Osteocyte (in vitro differentiated cells): ENCODE data around the gene GSDMA. TPM values are rescaled to one million over a fixed set of nuclear protein-coding genes. Genes with fewer than 3 reads are reported as not detected.

Source experiments
- DNase-seq: peaks from one replicate; pipeline ENCODE4 v3.0.0; 2021; ENCODE audit warnings: mixed read lengths; ENCODE audit not compliant: unreplicated experiment; ENCODE audit errors: extremely low spot score
- H3K27ac Mint-ChIP-seq: one replicate; pipeline ENCODE4 v1.8.0; 2021; ENCODE audit warnings: mild to moderate bottlenecking, mixed read lengths; ENCODE audit not compliant: unreplicated experiment
- H3K27me3 Mint-ChIP-seq: one replicate; pipeline ENCODE4 v1.8.0; 2021; ENCODE audit warnings: mixed read lengths; ENCODE audit not compliant: unreplicated experiment
- H3K36me3 Mint-ChIP-seq: one replicate; pipeline ENCODE4 v1.8.0; 2021; ENCODE audit warnings: mixed read lengths; ENCODE audit not compliant: unreplicated experiment
- H3K4me1 Mint-ChIP-seq: one replicate; pipeline ENCODE4 v1.8.0; 2021; ENCODE audit warnings: mixed read lengths; ENCODE audit not compliant: unreplicated experiment
- H3K4me3 Mint-ChIP-seq: one replicate; pipeline ENCODE4 v1.8.0; 2021; ENCODE audit warnings: mild to moderate bottlenecking, moderate library complexity, mixed read lengths; ENCODE audit not compliant: unreplicated experiment
- H3K9me3 Mint-ChIP-seq: one replicate; pipeline ENCODE4 v1.8.0; 2021; ENCODE audit warnings: mixed read lengths; ENCODE audit not compliant: unreplicated experiment
- total RNA-seq: library from RNA; stranded (reverse); gene quantifications from 2 replicates; pipeline ENCODE4 v1.2.1, GENCODE V29; 2021
- TF ChIP-seq, protein P1 (sequence below): fragments of 200-600 bp; sonication (generic); IDR thresholded peaks from 2 replicates; pipeline ENCODE4 v1.5.0; 2021; ENCODE audit warnings: antibody characterized with exemption, mild to moderate bottlenecking, moderate library complexity

Gene GSDMA
- total RNA-seq, 1 donor from 2014 or later = not detected

DNA sequence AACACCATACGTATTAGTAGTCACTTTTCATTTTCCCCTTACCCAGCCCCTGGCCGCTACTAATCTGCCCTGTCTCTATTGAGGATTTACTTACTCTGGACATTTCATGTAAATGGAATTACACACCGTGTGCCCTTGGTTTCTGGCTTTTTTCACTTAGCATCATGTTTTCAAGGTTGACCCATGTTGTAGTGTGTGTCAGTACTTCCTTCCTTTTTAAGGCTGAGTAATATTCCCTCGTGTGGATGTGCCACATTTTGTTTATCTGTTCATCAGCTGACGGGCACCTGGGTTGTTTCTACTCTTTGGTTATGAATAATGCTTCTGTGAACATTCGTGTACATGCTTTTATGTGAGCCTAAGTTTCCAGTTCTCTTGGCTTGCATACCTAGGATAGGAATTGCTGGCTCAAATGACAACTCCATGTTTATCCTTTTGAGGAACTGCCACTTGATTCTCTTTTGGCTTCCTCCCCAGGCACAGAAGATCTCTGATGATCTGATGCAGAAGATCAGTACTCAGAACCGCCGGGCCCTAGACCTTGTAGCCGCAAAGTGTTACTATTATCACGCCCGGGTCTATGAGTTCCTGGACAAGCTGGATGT lies 25.5 kb downstream of the GSDMA start:
- TF ChIP-seq, protein P1, sequence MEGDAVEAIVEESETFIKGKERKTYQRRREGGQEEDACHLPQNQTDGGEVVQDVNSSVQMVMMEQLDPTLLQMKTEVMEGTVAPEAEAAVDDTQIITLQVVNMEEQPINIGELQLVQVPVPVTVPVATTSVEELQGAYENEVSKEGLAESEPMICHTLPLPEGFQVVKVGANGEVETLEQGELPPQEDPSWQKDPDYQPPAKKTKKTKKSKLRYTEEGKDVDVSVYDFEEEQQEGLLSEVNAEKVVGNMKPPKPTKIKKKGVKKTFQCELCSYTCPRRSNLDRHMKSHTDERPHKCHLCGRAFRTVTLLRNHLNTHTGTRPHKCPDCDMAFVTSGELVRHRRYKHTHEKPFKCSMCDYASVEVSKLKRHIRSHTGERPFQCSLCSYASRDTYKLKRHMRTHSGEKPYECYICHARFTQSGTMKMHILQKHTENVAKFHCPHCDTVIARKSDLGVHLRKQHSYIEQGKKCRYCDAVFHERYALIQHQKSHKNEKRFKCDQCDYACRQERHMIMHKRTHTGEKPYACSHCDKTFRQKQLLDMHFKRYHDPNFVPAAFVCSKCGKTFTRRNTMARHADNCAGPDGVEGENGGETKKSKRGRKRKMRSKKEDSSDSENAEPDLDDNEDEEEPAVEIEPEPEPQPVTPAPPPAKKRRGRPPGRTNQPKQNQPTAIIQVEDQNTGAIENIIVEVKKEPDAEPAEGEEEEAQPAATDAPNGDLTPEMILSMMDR = no peak
- Mint-ChIP-seq H3K4me1 (peaks cover 2% of the 10 kb centered on the region), H3K9me3 (no peaks in the 10 kb centered on the region), H3K4me3 (no peak overlapping the region), H3K27ac (no peak overlapping the region), H3K36me3 (peaks cover 60% of the 10 kb centered on the region), H3K27me3 (no peaks in the 10 kb centered on the region)
- no peak for DNase-seq

DNA sequence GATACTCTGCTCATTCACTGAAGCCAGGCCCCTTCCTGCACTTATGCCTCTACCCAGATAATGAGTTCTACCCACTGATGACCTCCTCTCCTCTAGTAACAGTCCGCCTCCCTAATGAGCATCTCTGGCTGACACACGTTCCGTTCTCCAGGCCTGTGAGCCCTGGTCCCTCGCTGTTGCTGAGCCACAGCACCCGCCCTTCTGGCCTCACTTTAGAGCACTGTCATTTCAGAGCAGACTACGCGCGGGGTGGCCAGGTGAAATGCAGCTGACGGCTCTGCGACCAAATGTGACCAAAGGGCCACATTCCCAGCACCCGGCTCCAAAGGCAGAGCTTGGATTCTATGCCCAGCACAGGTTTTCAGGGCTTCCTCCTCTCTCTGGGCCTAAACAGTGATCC lies 31.6 kb downstream of the GSDMA start:
- H3K27ac Mint-ChIP-seq = no peak overlapping the region
- H3K36me3 Mint-ChIP-seq = peaks cover 64% of the 10 kb centered on the region
- DNase-seq = no peak
- no peaks in the 10 kb centered on the region for H3K27me3 Mint-ChIP-seq
- TF ChIP-seq, protein P1 = no peak
- H3K9me3 Mint-ChIP-seq = no peaks in the 10 kb centered on the region
- no peaks in the 10 kb centered on the region for H3K4me1 Mint-ChIP-seq
- H3K4me3 Mint-ChIP-seq = no peak overlapping the region

DNA sequence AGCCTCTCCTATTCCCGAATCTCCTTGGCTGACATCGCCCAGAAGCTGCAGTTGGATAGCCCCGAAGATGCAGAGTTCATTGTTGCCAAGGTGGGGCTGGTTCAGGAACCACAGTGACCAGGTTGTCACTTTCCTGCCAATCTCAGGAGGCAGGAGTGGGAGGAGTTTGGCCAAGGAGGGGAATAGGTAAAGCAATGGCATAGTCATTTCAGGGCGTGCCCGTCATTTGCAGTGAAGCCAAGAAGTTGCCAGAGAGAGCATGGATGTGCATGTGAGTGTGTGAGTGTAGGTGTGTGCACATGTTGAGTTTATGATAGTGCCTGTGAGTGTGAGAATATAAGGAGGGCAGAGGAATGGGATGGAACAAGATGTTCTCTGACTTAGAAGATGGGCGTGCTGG lies 32.6 kb downstream of the GSDMA start:
- peaks cover 59% of the 10 kb centered on the region for H3K36me3 Mint-ChIP-seq
- H3K4me1 Mint-ChIP-seq = no peaks in the 10 kb centered on the region
- TF ChIP-seq, protein P1 = no peak
- H3K27ac Mint-ChIP-seq = no peak overlapping the region
- DNase-seq = no peak
- H3K9me3 Mint-ChIP-seq = no peaks in the 10 kb centered on the region
- no peak overlapping the region for H3K4me3 Mint-ChIP-seq
- H3K27me3 Mint-ChIP-seq = no peaks in the 10 kb centered on the region

DNA sequence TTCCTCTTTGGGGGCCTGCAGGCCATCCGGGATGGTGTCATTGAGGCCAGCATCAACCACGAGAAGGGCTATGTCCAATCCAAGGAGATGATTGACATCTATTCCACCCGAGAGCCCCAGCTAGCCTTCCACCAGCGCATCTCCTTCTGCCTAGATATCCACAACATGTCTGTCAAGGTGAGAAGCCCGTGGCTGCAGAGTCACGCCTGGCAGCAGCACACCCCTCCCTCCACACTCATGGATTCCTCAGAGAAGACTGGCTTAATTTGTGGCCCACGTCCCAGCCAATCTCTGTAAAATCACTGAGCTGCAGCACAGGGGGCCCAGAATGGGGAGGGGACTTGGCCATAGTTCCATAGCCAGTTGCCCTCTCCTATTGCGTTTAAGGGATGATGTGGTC lies 33.4 kb downstream of the GSDMA start:
- Mint-ChIP-seq H3K27ac (no peak overlapping the region), H3K36me3 (peaks cover 54% of the 10 kb centered on the region), H3K4me1 (no peaks in the 10 kb centered on the region), H3K27me3 (no peaks in the 10 kb centered on the region), H3K9me3 (no peaks in the 10 kb centered on the region), H3K4me3 (no peak overlapping the region)
- TF ChIP-seq, protein P1 = no peak
- no peak for DNase-seq

DNA sequence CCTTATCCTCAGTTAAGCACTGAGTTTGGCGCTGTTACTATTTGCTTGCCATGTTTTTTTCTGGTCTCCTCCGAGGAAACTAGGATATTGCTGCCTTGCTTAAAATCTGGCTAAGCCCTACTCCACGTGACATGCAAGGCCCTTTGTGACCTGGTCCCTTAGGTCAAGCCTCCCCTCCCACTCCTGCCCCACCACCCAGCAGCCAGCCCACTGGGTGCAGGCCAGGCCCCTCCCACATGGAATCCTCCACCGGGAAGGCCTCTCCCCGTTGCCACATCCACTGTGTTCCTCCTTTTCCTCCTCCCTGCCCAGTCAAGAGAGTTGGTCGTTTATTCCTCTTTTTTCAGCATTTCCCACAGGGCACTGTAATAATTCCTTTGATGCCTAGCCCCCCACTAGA lies 34.0 kb downstream of the GSDMA start:
- H3K4me3 Mint-ChIP-seq = no peak overlapping the region
- TF ChIP-seq, protein P1 = no peak
- H3K4me1 Mint-ChIP-seq = no peaks in the 10 kb centered on the region
- no peaks in the 10 kb centered on the region for H3K27me3 Mint-ChIP-seq
- H3K27ac Mint-ChIP-seq = no peak overlapping the region
- DNase-seq = no peak
- peaks cover 49% of the 10 kb centered on the region for H3K36me3 Mint-ChIP-seq
- H3K9me3 Mint-ChIP-seq = no peaks in the 10 kb centered on the region
